ENCODE measurements around the gene WDR46. TPM values are rescaled to one million over a fixed set of nuclear protein-coding genes. Genes with fewer than 3 reads are reported as not detected.
A peak's percentile ranks its signal among the peaks of the same experiment; 100 is the strongest.

The WDR46 gene
- total RNA-seq, 1 experiment from 2014 or later = 57.0 TPM

DNA sequence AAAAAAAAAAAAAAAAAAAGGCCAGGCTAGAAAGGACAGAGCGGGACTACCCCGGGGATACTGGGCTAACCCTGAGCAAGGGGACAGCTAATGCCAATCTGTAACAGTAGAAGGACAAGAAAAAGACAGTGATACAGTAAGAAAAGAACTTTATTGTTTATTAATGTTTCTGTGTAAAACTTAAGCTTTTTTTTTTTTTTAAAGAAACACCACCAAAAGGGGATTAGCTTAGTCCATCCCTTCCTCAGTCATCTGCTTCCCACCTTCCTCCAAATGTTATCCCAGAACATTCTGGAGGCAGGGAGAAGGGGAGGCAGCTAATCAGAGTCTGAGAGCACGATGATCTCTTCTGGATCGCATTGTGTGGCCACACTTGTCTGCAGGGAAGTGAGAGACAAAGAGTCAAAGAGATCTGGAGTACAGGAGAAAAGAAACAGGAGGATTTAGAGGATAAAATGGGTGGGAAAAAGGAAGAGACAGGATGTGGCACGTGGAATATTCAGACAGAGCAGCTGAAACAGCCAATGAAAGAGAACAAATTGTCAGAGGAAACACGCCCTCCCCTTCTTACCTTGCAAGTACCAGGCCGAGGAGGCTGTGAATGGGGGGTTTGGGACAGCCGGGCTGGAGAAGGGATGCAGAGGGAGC, 29.5 kb upstream of the WDR46 start:
- Mint-ChIP-seq H3K27ac (ENCODE audit: low read depth, unreplicated experiment) (peak overlapping the region; percentile 80), H3K27me3 (ENCODE audit: insufficient read depth, unreplicated experiment) (no peaks in the 10 kb centered on the region), H3K9me3 (ENCODE audit: unreplicated experiment) (no peaks in the 10 kb centered on the region), H3K4me3 (ENCODE audit: unreplicated experiment) (peak overlapping the region; percentile 81), H3K36me3 (ENCODE audit: insufficient read depth, unreplicated experiment) (peaks cover 73% of the 10 kb centered on the region), H3K4me1 (ENCODE audit: insufficient read depth, unreplicated experiment) (peaks cover 68% of the 10 kb centered on the region)
- POLR2A ChIA-PET = interaction anchor here (0.5 to 3.0 kb wide), 19 partner anchors 20 to 1697 kb away, joined by 3 to 30 read pairs (median 3); partner anchors contain the start of genes B3GALT4, CUTA, PFDN6 and RGL2
- no TSS peak for BruUV-seq (replicated peaks)
- CTCF ChIA-PET = interaction anchor here (0.7 to 2.5 kb wide), 7 partner anchors 26 to 359 kb away, joined by 3 to 10 read pairs (median 3); partner anchors contain the start of gene CUTA
- intact Hi-C loops (cut with micrococcal nuclease) = no loop called here
- TF ChIP-seq, protein P1, sequence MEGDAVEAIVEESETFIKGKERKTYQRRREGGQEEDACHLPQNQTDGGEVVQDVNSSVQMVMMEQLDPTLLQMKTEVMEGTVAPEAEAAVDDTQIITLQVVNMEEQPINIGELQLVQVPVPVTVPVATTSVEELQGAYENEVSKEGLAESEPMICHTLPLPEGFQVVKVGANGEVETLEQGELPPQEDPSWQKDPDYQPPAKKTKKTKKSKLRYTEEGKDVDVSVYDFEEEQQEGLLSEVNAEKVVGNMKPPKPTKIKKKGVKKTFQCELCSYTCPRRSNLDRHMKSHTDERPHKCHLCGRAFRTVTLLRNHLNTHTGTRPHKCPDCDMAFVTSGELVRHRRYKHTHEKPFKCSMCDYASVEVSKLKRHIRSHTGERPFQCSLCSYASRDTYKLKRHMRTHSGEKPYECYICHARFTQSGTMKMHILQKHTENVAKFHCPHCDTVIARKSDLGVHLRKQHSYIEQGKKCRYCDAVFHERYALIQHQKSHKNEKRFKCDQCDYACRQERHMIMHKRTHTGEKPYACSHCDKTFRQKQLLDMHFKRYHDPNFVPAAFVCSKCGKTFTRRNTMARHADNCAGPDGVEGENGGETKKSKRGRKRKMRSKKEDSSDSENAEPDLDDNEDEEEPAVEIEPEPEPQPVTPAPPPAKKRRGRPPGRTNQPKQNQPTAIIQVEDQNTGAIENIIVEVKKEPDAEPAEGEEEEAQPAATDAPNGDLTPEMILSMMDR (IDR thresholded peaks at IDR 0.05; ENCODE audit: unreplicated experiment) = no peak
- DNase-seq (ENCODE audit: unreplicated experiment) = no peak

DNA sequence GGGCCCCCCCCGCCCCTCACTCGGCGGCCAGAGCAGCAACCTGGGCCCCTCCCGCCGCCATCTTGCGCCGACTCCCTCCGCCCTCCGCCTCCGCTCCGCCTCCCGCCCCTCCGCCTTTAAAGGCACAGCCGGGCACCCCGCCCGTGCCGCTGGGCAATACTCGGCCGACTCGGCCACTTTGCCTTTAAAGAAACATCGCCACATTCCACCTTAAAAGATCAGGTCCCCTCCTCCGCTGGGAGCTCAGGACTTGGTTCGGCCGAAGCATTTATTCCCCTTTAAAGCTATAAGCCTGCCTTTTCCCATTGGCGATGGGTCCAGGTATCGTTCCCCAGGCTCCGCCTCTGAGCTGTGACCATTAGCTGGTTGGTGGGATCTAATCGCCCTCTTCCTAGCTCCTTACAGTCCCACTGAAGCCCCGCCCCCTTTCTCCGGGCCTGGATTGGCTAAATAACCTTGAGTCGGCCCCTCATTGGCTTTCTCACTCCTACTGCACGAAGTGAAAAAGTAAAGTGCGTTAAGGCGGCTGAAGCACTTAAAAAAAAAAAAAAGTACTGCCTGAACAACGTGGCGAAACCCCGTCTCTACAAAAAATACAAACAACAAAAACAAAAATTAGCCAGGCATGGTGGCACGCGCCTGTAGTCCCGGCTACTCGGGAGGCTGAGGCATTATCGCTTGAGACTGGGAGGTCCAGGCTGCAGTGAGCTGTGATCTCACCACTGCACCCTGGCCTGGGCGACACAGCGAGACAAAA, 28.8 kb upstream of the WDR46 start, which contains the start of gene ZBTB22:
Gene ZBTB22 (minus strand): TSS at position 76 of the 757 bp plus-strand sequence. CDS start 828 bp downstream, outside the sequence.
- intact Hi-C loops (cut with micrococcal nuclease) = no loop called here
- CTCF ChIA-PET = interaction anchor here (0.6 to 2.5 kb wide), 10 partner anchors 9 to 472 kb away, joined by 3 to 10 read pairs (median 3); no protein-coding TSS in a partner anchor
- Mint-ChIP-seq H3K4me1 (ENCODE audit: insufficient read depth, unreplicated experiment) (peaks cover 66% of the 10 kb centered on the region), H3K4me3 (ENCODE audit: unreplicated experiment) (peak within 1 kb of the TSS; percentile 81), H3K27me3 (ENCODE audit: insufficient read depth, unreplicated experiment) (no peaks in the 10 kb centered on the region), H3K27ac (ENCODE audit: low read depth, unreplicated experiment) (peak within 1 kb of the TSS; percentile 80), H3K9me3 (ENCODE audit: unreplicated experiment) (no peaks in the 10 kb centered on the region), H3K36me3 (ENCODE audit: insufficient read depth, unreplicated experiment) (peaks cover 76% of the 10 kb centered on the region)
- POLR2A ChIA-PET = interaction anchor here (0.6 to 3.0 kb wide), 25 partner anchors 9 to 347 kb away, joined by 3 to 30 read pairs (median 4); partner anchors contain the start of genes B3GALT4, CUTA, PFDN6 and RGL2
- TF ChIP-seq, protein P1 (IDR thresholded peaks at IDR 0.05; ENCODE audit: unreplicated experiment) = no peak
- peak; percentile 100 for DNase-seq (ENCODE audit: unreplicated experiment)
- BruUV-seq (replicated peaks) = no TSS peak

DNA sequence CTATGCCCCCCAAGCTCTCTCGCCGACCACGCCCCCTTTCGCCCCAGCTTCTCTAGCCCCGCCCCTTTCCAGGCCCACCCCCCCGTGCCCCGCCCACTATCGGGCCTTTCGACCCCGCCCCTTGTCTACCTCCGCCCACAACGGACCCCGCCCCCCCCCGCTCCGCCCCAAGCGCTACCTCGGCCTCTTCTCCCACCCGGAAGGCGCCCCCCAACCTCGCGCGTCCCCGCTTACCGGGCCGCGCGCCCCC, 28.3 kb upstream of the WDR46 start:
- no peak for DNase-seq (ENCODE audit: unreplicated experiment)
- intact Hi-C loops (cut with micrococcal nuclease) = no loop called here
- Mint-ChIP-seq H3K36me3 (ENCODE audit: insufficient read depth, unreplicated experiment) (peaks cover 78% of the 10 kb centered on the region), H3K27me3 (ENCODE audit: insufficient read depth, unreplicated experiment) (no peaks in the 10 kb centered on the region), H3K4me3 (ENCODE audit: unreplicated experiment) (peak overlapping the region; percentile 81), H3K9me3 (ENCODE audit: unreplicated experiment) (no peaks in the 10 kb centered on the region), H3K27ac (ENCODE audit: low read depth, unreplicated experiment) (peak overlapping the region; percentile 80), H3K4me1 (ENCODE audit: insufficient read depth, unreplicated experiment) (peaks cover 63% of the 10 kb centered on the region)
- no TSS peak for BruUV-seq (replicated peaks)
- ChIA-PET POLR2A (interaction anchor here (0.8 to 3.0 kb wide), 16 partner anchors 9 to 109 kb away, joined by 3 to 30 read pairs (median 6); partner anchors contain the start of genes B3GALT4, CUTA, PFDN6 and RGL2), CTCF (interaction anchor here (0.5 to 2.5 kb wide), 3 partner anchors 28 to 79 kb away, joined by 3 to 10 read pairs (median 4); no protein-coding TSS in a partner anchor)
- TF ChIP-seq, protein P1 (IDR thresholded peaks at IDR 0.05; ENCODE audit: unreplicated experiment) = no peak
